WTC11 (cell line): Measurements from ENCODE around the gene LHFPL6. TPM values are rescaled to one million over a fixed set of nuclear protein-coding genes. Genes with fewer than 3 reads are reported as not detected.

Experiments used
- ATAC-seq: fragments of 200-7000 bp; cut with Tn5 transposase; 2 replicates; pipeline ENCODE4 v1.10.0; 2021; ENCODE audit warnings: mild to moderate bottlenecking, moderate library complexity
- CTCF ChIA-PET: fragments of 300-600 bp; sonication (Branson Sonifier 250); formaldehyde crosslinking; loops from one replicate; lab custom pipeline; 2021; ENCODE audit warnings: antibody characterized with exemption; lab: Charles Lee
- POLR2A ChIA-PET: fragments of 350-600 bp; sonication (Branson Sonifier 250); formaldehyde crosslinking; loops from one replicate; lab custom pipeline; 2021; ENCODE audit warnings: antibody characterized with exemption; lab: Charles Lee
- DNase-seq: peaks from one replicate; pipeline ENCODE4 v3.0.0; 2021; ENCODE audit warnings: low spot score
- H3K27ac Mint-ChIP-seq: 2 replicates; pipeline ENCODE4 v1.8.0; 2021; ENCODE audit warnings: mixed read lengths
- H3K27me3 Mint-ChIP-seq: 2 replicates; pipeline ENCODE4 v1.8.0; 2021; ENCODE audit warnings: low read depth, mild to moderate bottlenecking, moderate library complexity, mixed read lengths
- H3K36me3 Mint-ChIP-seq: 2 replicates; pipeline ENCODE4 v1.8.0; 2021; ENCODE audit warnings: mixed read lengths
- H3K4me1 Mint-ChIP-seq: 2 replicates; pipeline ENCODE4 v1.8.0; 2022; ENCODE audit warnings: mixed read lengths
- H3K4me3 Mint-ChIP-seq: 2 replicates; pipeline ENCODE4 v1.8.0; 2021; ENCODE audit warnings: mild to moderate bottlenecking, moderate library complexity, mixed read lengths
- H3K9me3 Mint-ChIP-seq: 2 replicates; pipeline ENCODE4 v1.8.0; 2021; ENCODE audit warnings: mixed read lengths
- CREB1 ChIP-seq: sonication (generic); formaldehyde crosslinking; IDR thresholded peaks from 2 replicates; pipeline ENCODE4 v1.8.0; 2023; ENCODE audit warnings: mild to moderate bottlenecking, missing genetic modification reagents
- ESRRA ChIP-seq: sonication (generic); formaldehyde crosslinking; IDR thresholded peaks from 2 replicates; pipeline ENCODE4 v1.8.1; 2022; ENCODE audit warnings: mild to moderate bottlenecking, missing genetic modification reagents, borderline replicate concordance
- ETV6 ChIP-seq: sonication (generic); formaldehyde crosslinking; IDR thresholded peaks from 2 replicates; pipeline ENCODE4 v1.8.1; 2022; ENCODE audit warnings: mild to moderate bottlenecking, missing genetic modification reagents
- FOXJ3 ChIP-seq: sonication (generic); formaldehyde crosslinking; IDR thresholded peaks from 2 replicates; pipeline ENCODE4 v1.9.0; 2021; ENCODE audit warnings: missing genetic modification reagents, mild to moderate bottlenecking, borderline replicate concordance
- FOXP1 ChIP-seq: sonication (generic); formaldehyde crosslinking; IDR thresholded peaks from 2 replicates; pipeline ENCODE4 v1.8.0; 2022; ENCODE audit warnings: missing genetic modification reagents, mild to moderate bottlenecking, moderate library complexity, borderline replicate concordance
- GABPB1 ChIP-seq: sonication (generic); formaldehyde crosslinking; IDR thresholded peaks from 2 replicates; pipeline ENCODE4 v1.8.1; 2023; ENCODE audit warnings: mild to moderate bottlenecking, missing genetic modification reagents
- GRHL2 ChIP-seq: fragments of 250-450 bp; sonication (Bioruptor Pico); IDR thresholded peaks from 2 replicates; pipeline ENCODE4 v1.8.0; 2022; ENCODE audit warnings: mild to moderate bottlenecking, moderate library complexity; ENCODE audit not compliant: insufficient replicate concordance, severe bottlenecking
- IRF2 ChIP-seq: sonication (generic); formaldehyde crosslinking; IDR thresholded peaks from 2 replicates; pipeline ENCODE4 v1.8.0; 2022; ENCODE audit warnings: low read depth, missing genetic modification reagents, borderline replicate concordance
- NFATC4 ChIP-seq: fragments of 250-450 bp; sonication (Bioruptor Pico); IDR thresholded peaks from 2 replicates; pipeline ENCODE4 v1.9.0; 2021; ENCODE audit warnings: mild to moderate bottlenecking
- NFE2L1 ChIP-seq: sonication (generic); formaldehyde crosslinking; IDR thresholded peaks from 2 replicates; pipeline ENCODE4 v1.8.1; 2023; ENCODE audit warnings: missing genetic modification reagents
- NFYB ChIP-seq: sonication (generic); formaldehyde crosslinking; conservative IDR thresholded peaks from 2 replicates; pipeline ENCODE4 v1.8.0; 2022; ENCODE audit warnings: low read depth, missing genetic modification reagents
- RORB ChIP-seq: fragments of 250-450 bp; sonication (Bioruptor Pico); IDR thresholded peaks from 2 replicates; pipeline ENCODE4 v1.9.0; 2021; ENCODE audit warnings: mild to moderate bottlenecking
- SOX15 ChIP-seq: fragments of 250-450 bp; sonication (Bioruptor Pico); IDR thresholded peaks from 2 replicates; pipeline ENCODE4 v1.9.0; 2021; ENCODE audit warnings: mild to moderate bottlenecking
- SP1 ChIP-seq: sonication (generic); formaldehyde crosslinking; conservative IDR thresholded peaks from 2 replicates; pipeline ENCODE4 v1.8.1; 2022; ENCODE audit warnings: missing genetic modification reagents
- TCF7 ChIP-seq: sonication (generic); formaldehyde crosslinking; IDR thresholded peaks from 2 replicates; pipeline ENCODE4 v1.8.0; 2022; ENCODE audit warnings: mild to moderate bottlenecking, low read depth, missing genetic modification reagents, moderate library complexity
- ZNF138 ChIP-seq: sonication (generic); formaldehyde crosslinking; conservative IDR thresholded peaks from 2 replicates; pipeline ENCODE4 v1.8.1; 2022; ENCODE audit warnings: mild to moderate bottlenecking, moderate library complexity, missing genetic modification reagents
- ZNF423 ChIP-seq: fragments of 250-450 bp; sonication (Bioruptor Pico); IDR thresholded peaks from 2 replicates; pipeline ENCODE4 v2.1.2; 2022; ENCODE audit warnings: mild to moderate bottlenecking, moderate library complexity
- total RNA-seq: library from RNA; stranded (reverse); gene quantifications from 3 replicates; pipeline ENCODE4 v1.2.3, GENCODE V29; 2021
- TF ChIP-seq, protein P1 (sequence below): sonication (generic); formaldehyde crosslinking; IDR thresholded peaks from 2 replicates; pipeline ENCODE4 v1.8.0; 2022; ENCODE audit warnings: mild to moderate bottlenecking, missing genetic modification reagents
- TF ChIP-seq, protein P2 (sequence below): fragments of 250-450 bp; sonication (Bioruptor Pico); IDR thresholded peaks from 2 replicates; pipeline ENCODE4 v1.8.0; 2021; ENCODE audit warnings: mild to moderate bottlenecking
- TF ChIP-seq, protein P3 (sequence below): sonication (generic); formaldehyde crosslinking; IDR thresholded peaks from 2 replicates; pipeline ENCODE4 v1.8.1; 2023; ENCODE audit warnings: mild to moderate bottlenecking, missing genetic modification reagents, borderline replicate concordance
- TF ChIP-seq, protein P4 (sequence below): fragments of 250-450 bp; sonication (Bioruptor Pico); IDR thresholded peaks from 2 replicates; pipeline ENCODE4 v2.1.2; 2022; ENCODE audit warnings: mild to moderate bottlenecking, moderate library complexity

Gene LHFPL6
- total RNA-seq, 1 experiment from 2014 or later, result 4.5 TPM

DNA sequence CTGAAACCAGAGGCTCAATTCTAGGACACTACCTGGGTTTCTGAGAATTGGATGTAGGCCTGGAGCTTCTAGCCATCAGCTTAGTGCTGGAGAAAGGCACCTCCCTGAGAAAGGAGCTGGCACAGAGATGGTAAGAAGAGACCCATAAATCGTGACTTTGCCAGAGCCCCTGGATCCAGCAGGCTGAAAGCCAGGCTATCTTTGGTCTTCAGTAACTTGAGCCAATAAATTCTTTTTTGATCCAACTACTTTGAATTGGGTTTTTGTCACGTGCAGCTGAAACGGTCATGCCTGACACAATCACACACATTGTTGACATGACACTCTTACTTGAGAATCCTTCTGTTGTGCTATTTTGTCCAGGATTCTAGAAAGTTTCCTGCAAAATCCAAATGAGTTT, 103.4 kb downstream of the LHFPL6 start (continued):
- TF ChIP-seq, protein P1, sequence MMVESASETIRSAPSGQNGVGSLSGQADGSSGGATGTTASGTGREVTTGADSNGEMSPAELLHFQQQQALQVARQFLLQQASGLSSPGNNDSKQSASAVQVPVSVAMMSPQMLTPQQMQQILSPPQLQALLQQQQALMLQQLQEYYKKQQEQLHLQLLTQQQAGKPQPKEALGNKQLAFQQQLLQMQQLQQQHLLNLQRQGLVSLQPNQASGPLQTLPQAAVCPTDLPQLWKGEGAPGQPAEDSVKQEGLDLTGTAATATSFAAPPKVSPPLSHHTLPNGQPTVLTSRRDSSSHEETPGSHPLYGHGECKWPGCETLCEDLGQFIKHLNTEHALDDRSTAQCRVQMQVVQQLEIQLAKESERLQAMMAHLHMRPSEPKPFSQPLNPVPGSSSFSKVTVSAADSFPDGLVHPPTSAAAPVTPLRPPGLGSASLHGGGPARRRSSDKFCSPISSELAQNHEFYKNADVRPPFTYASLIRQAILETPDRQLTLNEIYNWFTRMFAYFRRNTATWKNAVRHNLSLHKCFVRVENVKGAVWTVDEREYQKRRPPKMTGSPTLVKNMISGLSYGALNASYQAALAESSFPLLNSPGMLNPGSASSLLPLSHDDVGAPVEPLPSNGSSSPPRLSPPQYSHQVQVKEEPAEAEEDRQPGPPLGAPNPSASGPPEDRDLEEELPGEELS (CRISPR knock-in tag), result no peak
- TF ChIP-seq NFE2L1 (CRISPR knock-in tag) (no peak), ZNF423 (CRISPR knock-in tag) (no peak), ZNF138 (CRISPR knock-in tag) (no peak), FOXJ3 (CRISPR knock-in tag) (no peak), IRF2 (CRISPR knock-in tag) (no peak)

DNA sequence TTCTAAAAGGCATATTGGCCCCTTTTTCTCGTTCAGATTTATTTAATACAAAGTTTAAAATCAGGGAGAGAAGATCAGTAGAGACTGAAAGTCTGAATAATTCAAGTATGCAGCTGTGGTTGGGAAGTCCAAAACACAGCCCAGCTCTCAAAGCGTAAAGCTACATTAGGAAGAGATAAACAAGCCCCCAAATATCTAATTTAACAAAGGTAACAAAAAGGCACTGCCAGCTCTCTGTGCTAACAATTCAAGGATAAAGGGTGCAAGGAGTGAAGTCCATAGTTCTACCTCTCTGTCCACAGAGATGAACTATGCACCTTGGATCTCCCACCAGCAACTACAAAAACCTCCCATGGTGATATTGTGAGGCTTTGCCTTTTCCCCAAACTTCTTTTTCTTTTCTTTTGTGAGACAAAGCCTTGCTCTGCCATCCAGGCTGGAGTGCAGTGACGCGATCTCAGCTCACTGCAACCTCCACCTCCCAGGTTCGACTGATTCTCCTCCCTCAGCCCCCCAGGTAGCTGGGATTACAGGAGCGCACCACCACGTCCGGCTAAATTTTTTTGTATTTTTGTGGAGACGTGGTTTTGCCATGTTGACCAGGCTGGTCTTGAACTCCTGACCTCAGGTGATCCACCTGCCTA, 104.4 kb downstream of the LHFPL6 start:
- no peak for DNase-seq
- Mint-ChIP-seq H3K27ac (peak overlapping the region; percentile 70), H3K27me3 (no peaks in the 10 kb centered on the region)
- CTCF ChIA-PET, result interaction anchor here (1.0 to 1.2 kb wide), 2 partner anchors 44 to 82 kb away, joined by 3 to 4 read pairs; no protein-coding TSS in a partner anchor
- TF ChIP-seq ETV6 (0 out of 2 replicates have a peak, but pooled peaks have one; percentile 39), ZNF423 (CRISPR knock-in tag) (peak; percentile 44; the same call in 1 of the 2 replicates)
- TF ChIP-seq, protein P2, sequence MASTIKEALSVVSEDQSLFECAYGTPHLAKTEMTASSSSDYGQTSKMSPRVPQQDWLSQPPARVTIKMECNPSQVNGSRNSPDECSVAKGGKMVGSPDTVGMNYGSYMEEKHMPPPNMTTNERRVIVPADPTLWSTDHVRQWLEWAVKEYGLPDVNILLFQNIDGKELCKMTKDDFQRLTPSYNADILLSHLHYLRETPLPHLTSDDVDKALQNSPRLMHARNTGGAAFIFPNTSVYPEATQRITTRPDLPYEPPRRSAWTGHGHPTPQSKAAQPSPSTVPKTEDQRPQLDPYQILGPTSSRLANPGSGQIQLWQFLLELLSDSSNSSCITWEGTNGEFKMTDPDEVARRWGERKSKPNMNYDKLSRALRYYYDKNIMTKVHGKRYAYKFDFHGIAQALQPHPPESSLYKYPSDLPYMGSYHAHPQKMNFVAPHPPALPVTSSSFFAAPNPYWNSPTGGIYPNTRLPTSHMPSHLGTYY, result no peak
- TF ChIP-seq, all 79 proteins: peak for 2
- Mint-ChIP-seq H3K4me1 (peaks cover 78% of the 10 kb centered on the region), H3K36me3 (no peaks in the 10 kb centered on the region), H3K4me3 (no peak overlapping the region), H3K9me3 (0 out of 2 replicates have a peak, but pooled peaks cover 4% of the 10 kb centered on the region)
- ATAC-seq, result peak; percentile 51
- POLR2A ChIA-PET, result no interaction called here

DNA sequence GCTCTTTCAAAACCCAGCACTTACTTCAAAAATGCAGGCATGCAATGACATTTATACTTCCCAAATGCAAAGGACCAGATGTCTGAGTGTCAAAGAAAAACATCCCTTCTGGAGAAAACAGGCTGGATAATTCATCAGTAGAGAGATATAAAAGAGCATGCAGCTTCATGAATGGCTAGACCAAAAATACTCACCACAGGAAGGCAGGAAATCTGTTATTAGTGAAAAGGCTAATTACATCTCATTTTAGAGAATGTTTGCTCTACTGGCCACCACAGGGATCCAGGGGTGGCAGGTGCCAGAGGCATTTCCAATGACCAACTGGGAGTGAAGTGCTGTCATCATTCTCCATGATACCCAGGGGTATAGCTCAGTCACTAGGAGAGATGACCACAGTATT, 106.5 kb downstream of the LHFPL6 start:
- no peak overlapping the region for H3K4me3 Mint-ChIP-seq
- H3K4me1 Mint-ChIP-seq, result peaks cover 78% of the 10 kb centered on the region
- no peak overlapping the region for H3K27ac Mint-ChIP-seq
- 0 out of 2 replicates have a peak, but pooled peaks cover 4% of the 10 kb centered on the region for H3K9me3 Mint-ChIP-seq
- CTCF ChIA-PET, result interaction anchor here (0.7 to 1.4 kb wide), 4 partner anchors 15 to 149 kb away, joined by 3 read pairs; no protein-coding TSS in a partner anchor
- H3K27me3 Mint-ChIP-seq, result peaks cover 8% of the 10 kb centered on the region
- no peaks in the 10 kb centered on the region for H3K36me3 Mint-ChIP-seq
- ATAC-seq (no peak), DNase-seq (no peak)
- POLR2A ChIA-PET, result no interaction called here
- TF ChIP-seq, protein P1 (CRISPR knock-in tag), result no peak
- TF ChIP-seq SP1 (CRISPR knock-in tag), result no peak
- no peak for TF ChIP-seq RORB (CRISPR knock-in tag)
- TF ChIP-seq, protein P3, sequence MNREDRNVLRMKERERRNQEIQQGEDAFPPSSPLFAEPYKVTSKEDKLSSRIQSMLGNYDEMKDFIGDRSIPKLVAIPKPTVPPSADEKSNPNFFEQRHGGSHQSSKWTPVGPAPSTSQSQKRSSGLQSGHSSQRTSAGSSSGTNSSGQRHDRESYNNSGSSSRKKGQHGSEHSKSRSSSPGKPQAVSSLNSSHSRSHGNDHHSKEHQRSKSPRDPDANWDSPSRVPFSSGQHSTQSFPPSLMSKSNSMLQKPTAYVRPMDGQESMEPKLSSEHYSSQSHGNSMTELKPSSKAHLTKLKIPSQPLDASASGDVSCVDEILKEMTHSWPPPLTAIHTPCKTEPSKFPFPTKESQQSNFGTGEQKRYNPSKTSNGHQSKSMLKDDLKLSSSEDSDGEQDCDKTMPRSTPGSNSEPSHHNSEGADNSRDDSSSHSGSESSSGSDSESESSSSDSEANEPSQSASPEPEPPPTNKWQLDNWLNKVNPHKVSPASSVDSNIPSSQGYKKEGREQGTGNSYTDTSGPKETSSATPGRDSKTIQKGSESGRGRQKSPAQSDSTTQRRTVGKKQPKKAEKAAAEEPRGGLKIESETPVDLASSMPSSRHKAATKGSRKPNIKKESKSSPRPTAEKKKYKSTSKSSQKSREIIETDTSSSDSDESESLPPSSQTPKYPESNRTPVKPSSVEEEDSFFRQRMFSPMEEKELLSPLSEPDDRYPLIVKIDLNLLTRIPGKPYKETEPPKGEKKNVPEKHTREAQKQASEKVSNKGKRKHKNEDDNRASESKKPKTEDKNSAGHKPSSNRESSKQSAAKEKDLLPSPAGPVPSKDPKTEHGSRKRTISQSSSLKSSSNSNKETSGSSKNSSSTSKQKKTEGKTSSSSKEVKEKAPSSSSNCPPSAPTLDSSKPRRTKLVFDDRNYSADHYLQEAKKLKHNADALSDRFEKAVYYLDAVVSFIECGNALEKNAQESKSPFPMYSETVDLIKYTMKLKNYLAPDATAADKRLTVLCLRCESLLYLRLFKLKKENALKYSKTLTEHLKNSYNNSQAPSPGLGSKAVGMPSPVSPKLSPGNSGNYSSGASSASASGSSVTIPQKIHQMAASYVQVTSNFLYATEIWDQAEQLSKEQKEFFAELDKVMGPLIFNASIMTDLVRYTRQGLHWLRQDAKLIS (CRISPR knock-in tag), result no peak
- no peak for TF ChIP-seq GABPB1 (CRISPR knock-in tag)
- TF ChIP-seq SOX15, result no peak
- TF ChIP-seq, protein P4, sequence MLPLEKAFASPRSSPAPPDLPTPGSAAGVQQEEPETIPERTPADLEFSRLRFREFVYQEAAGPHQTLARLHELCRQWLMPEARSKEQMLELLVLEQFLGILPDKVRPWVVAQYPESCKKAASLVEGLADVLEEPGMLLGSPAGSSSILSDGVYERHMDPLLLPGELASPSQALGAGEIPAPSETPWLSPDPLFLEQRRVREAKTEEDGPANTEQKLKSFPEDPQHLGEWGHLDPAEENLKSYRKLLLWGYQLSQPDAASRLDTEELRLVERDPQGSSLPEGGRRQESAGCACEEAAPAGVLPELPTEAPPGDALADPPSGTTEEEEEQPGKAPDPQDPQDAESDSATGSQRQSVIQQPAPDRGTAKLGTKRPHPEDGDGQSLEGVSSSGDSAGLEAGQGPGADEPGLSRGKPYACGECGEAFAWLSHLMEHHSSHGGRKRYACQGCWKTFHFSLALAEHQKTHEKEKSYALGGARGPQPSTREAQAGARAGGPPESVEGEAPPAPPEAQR (CRISPR knock-in tag), result no peak
- TF ChIP-seq TCF7 (CRISPR knock-in tag), result no peak
- TF ChIP-seq FOXJ3 (CRISPR knock-in tag), result no peak
- no peak for TF ChIP-seq NFATC4
- TF ChIP-seq CREB1 (CRISPR knock-in tag), result no peak
- TF ChIP-seq ESRRA (CRISPR knock-in tag), result no peak
- no peak for TF ChIP-seq NFYB
- no peak for TF ChIP-seq FOXP1
- no peak for TF ChIP-seq GRHL2 (CRISPR knock-in tag)
